Activated T-cell treated with anti-CD3 and anti-CD28 coated beads, Interleukin-2, amount 50 U/mL, for 72 hours (primary cell): Measurements from ENCODE around the gene RELN. TPM values are rescaled to one million over a fixed set of nuclear protein-coding genes. Genes with fewer than 3 reads are reported as not detected.

Experiments
- ATAC-seq, 2 donors: fragments of 150-1000 bp; cut with Tn5 transposase; replicated peaks in 1 of 2; 2 replicates each; pipeline ENCODE4 v1.10.0; 2021; ENCODE audit warnings: moderate library complexity in 2 of 2, mild to moderate bottlenecking in 1 of 2
- DNase-seq, 2 donors: peaks; one replicate each; pipeline ENCODE4 v3.0.0; 2021 to 2022; ENCODE audit warnings: mixed read lengths in 1 of 2
- H3K27ac Mint-ChIP-seq: one replicate; pipeline ENCODE4 v1.8.0; 2022; ENCODE audit warnings: mild to moderate bottlenecking, moderate library complexity, mixed read lengths
- H3K27me3 Mint-ChIP-seq: one replicate; pipeline ENCODE4 v1.8.0; 2022; ENCODE audit warnings: low read depth, mixed read lengths
- H3K36me3 Mint-ChIP-seq, 2 donors: one replicate each; pipeline ENCODE4 v1.8.0; 2022; ENCODE audit warnings: mixed read lengths in 2 of 2, mild to moderate bottlenecking in 1 of 2; ENCODE audit not compliant: insufficient read depth in 2 of 2
- H3K4me1 Mint-ChIP-seq: one replicate; pipeline ENCODE4 v1.8.0; 2022; ENCODE audit warnings: low read depth, mixed read lengths
- H3K4me3 Mint-ChIP-seq, 2 donors: one replicate each; pipeline ENCODE4 v1.8.0; 2022; ENCODE audit warnings: mild to moderate bottlenecking in 2 of 2, mixed read lengths in 2 of 2, moderate library complexity in 2 of 2
- H3K9me3 Mint-ChIP-seq, 2 donors: one replicate each; pipeline ENCODE4 v1.8.0; 2022; ENCODE audit warnings: mixed read lengths in 2 of 2
- total RNA-seq, 2 donors: library from RNA; stranded (reverse); gene quantifications; one replicate each; pipeline ENCODE4 v1.2.3, GENCODE V29; 2022

Gene RELN
- total RNA-seq, 2 donors from 2014 or later = not detected

GRCh38 chr7:103865442-103865841, 124.0 kb downstream of the RELN start:
- Mint-ChIP-seq H3K36me3 (no peaks in the 10 kb centered on the region), H3K9me3 (no peaks in the 10 kb centered on the region), H3K27ac (no peak overlapping the region), H3K27me3 (no peaks in the 10 kb centered on the region), H3K4me3 (no peak overlapping the region), H3K4me1 (no peaks in the 10 kb centered on the region)
- DNase-seq = no peak
- no peak for ATAC-seq

DNA sequence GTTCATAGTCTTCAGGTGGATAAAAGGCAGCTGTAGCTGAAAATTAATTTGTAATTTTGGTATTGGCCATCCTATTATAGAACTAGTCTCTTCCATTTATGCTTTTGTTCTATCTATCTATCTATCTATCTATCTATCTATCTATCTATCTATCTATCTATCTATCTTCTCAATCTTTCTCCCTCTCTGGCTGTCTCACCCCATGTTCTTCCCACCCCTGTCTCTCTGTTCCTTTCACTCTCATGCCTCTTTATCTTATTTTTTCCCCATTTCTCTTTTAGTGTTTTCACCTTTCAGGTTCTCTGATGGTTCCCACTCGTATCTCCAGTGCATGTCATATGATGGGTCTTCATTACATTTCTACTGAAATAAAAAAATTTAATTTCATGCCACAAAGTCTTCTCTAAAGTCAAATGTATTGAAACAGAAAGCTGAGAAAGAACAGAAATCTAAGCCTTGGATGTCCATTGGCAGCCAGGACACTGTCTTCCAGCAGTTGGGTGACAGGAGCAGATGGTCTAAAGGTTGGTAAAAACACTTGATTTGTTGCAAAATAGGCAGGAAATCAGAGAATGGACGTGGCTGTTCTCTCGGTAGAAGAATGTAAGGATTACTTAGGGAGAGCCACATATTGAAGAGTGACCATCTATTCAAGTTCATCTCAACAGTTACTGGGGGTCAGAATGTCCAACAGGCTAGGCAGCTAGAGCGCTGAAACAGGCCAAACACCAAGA, 127.0 kb downstream of the RELN start:
- H3K4me1 Mint-ChIP-seq = no peaks in the 10 kb centered on the region
- no peaks in the 10 kb centered on the region for H3K9me3 Mint-ChIP-seq
- no peaks in the 10 kb centered on the region for H3K36me3 Mint-ChIP-seq
- no peak for ATAC-seq
- H3K4me3 Mint-ChIP-seq = no peak overlapping the region
- no peak for DNase-seq
- no peaks in the 10 kb centered on the region for H3K27me3 Mint-ChIP-seq
- no peak overlapping the region for H3K27ac Mint-ChIP-seq

GRCh38 chr7:103859709-103860108, 129.7 kb downstream of the RELN start:
- Mint-ChIP-seq H3K36me3 (no peaks in the 10 kb centered on the region), H3K27me3 (peaks cover 5% of the 10 kb centered on the region), H3K4me3 (no peak overlapping the region), H3K27ac (no peak overlapping the region), H3K9me3 (no peaks in the 10 kb centered on the region), H3K4me1 (no peaks in the 10 kb centered on the region)
- ATAC-seq (no peak), DNase-seq (no peak)

- Mint-ChIP-seq H3K9me3 (no peaks in the 10 kb centered on the region), H3K4me3 (no peak overlapping the region), H3K27me3 (peaks cover 8% of the 10 kb centered on the region), H3K4me1 (no peaks in the 10 kb centered on the region), H3K27ac (no peak overlapping the region), H3K36me3 (no peaks in the 10 kb centered on the region)
- DNase-seq = no peak
- ATAC-seq = no peak
Observed at GRCh38 chr7:103857435-103857834, 132.0 kb downstream of the RELN start.

DNA sequence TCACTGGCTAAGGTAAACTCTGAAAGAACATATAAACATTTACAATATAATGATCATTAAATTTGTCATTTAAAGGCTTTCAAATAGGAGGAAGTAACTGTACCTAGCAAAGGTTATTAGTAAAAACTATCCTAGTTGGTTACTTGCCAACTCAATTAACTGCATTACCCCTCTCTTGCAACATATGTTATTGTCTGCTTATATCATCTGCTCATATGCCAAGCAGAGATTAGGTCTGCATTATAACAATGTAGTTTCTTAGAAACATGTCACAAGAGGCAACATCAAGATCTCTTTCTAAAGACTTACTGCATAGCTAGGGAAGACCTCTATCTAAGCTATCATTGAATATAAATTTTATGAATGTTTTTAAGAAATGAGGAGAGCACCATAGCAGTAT, 132.5 kb downstream of the RELN start:
- H3K36me3 Mint-ChIP-seq = no peaks in the 10 kb centered on the region
- no peak overlapping the region for H3K27ac Mint-ChIP-seq
- H3K27me3 Mint-ChIP-seq = peaks cover 8% of the 10 kb centered on the region
- ATAC-seq (no peak), DNase-seq (no peak)
- no peaks in the 10 kb centered on the region for H3K9me3 Mint-ChIP-seq
- no peaks in the 10 kb centered on the region for H3K4me1 Mint-ChIP-seq
- H3K4me3 Mint-ChIP-seq = no peak overlapping the region

DNA sequence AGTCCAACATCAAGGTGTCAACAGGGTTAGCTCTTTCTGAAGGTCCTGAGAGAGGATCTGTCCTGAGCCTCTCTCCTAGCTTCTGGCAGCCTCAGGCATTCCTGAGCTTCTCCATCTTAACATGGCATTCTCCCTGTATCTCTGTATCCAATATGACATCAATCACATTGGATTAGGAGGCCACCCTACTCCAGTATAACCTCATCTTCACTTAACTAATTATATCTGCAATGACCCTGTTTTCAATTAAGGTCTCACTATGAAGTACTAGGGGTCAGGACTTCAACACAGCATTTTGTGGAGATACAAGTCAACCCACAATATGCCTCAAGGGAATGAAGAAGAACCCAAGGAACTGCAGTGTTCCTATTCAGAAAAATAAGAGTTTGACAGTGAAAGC, 133.8 kb downstream of the RELN start:
- no peak for DNase-seq
- H3K9me3 Mint-ChIP-seq = peaks cover 0 to 3% of the 10 kb centered on the region in 2 donors
- no peak for ATAC-seq
- no peak overlapping the region for H3K4me3 Mint-ChIP-seq
- H3K27me3 Mint-ChIP-seq = peaks cover 8% of the 10 kb centered on the region
- no peaks in the 10 kb centered on the region for H3K4me1 Mint-ChIP-seq
- no peak overlapping the region for H3K27ac Mint-ChIP-seq
- H3K36me3 Mint-ChIP-seq = no peaks in the 10 kb centered on the region

- Mint-ChIP-seq H3K27ac (no peak overlapping the region), H3K4me3 (no peak overlapping the region), H3K36me3 (peaks cover 0 to 2% of the 10 kb centered on the region in 2 donors), H3K9me3 (peaks cover 2 to 3% of the 10 kb centered on the region in 2 donors), H3K27me3 (peaks cover 8% of the 10 kb centered on the region), H3K4me1 (no peaks in the 10 kb centered on the region)
- DNase-seq (no peak), ATAC-seq (no peak)
Observed at GRCh38 chr7:103854611-103855010, 134.8 kb downstream of the RELN start.

DNA sequence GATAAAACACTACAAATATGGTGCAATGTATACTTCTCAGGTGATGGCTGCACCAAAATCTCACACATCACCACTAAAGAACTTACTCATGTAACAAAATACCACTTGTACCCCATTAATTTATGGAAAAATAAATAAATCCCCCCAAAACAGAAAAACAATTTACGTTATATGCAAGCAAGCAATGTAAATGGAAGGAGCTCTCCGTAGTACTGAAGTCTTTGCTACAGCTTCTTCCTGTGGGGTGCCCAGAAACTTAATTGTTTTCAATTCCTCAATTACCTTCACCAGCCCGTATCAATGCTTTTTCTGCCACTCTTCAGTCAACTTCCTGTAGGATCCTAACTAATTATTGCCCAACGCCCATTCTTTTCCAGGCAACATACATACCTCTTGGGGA, 138.1 kb downstream of the RELN start:
- Mint-ChIP-seq H3K4me3 (no peak overlapping the region), H3K9me3 (peaks cover 5 to 6% of the 10 kb centered on the region in 2 donors), H3K36me3 (peaks cover 0 to 2% of the 10 kb centered on the region in 2 donors), H3K27me3 (peaks cover 8% of the 10 kb centered on the region), H3K4me1 (no peaks in the 10 kb centered on the region), H3K27ac (no peak overlapping the region)
- DNase-seq (no peak), ATAC-seq (no peak)

GRCh38 chr7:103843689-103844480, 145.6 kb downstream of the RELN start:
- Mint-ChIP-seq H3K9me3 (no peaks in the 10 kb centered on the region), H3K36me3 (no peaks in the 10 kb centered on the region), H3K27me3 (no peaks in the 10 kb centered on the region), H3K27ac (no peak overlapping the region), H3K4me3 (no peak overlapping the region), H3K4me1 (no peaks in the 10 kb centered on the region)
- no peak for DNase-seq
- ATAC-seq = no peak

DNA sequence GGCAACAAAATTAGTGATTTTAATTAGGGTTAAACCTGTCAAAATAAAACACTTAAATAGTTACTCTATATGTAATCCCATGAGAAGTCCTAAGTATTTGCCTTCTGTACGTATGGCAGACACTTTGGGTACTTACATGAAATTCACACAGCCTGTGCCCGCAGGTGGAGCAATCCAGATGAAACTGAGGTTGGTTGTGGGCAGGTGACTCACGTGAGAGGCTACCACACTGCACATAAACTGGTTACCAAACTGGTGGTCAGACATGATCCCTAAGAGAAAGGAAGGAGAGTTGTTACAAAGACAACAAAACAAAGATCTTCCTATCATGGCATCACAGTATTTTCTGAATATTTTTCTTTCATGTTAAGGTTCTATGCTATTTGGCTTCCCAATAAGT, 156.1 kb downstream of the RELN start:
- no peak for ATAC-seq
- no peaks in the 10 kb centered on the region for H3K4me1 Mint-ChIP-seq
- peaks cover 2% of the 10 kb centered on the region for H3K27me3 Mint-ChIP-seq
- H3K4me3 Mint-ChIP-seq = no peak overlapping the region
- H3K27ac Mint-ChIP-seq = no peak overlapping the region
- no peaks in the 10 kb centered on the region for H3K36me3 Mint-ChIP-seq
- peaks cover 1 to 3% of the 10 kb centered on the region in 2 donors for H3K9me3 Mint-ChIP-seq
- no peak for DNase-seq

DNA sequence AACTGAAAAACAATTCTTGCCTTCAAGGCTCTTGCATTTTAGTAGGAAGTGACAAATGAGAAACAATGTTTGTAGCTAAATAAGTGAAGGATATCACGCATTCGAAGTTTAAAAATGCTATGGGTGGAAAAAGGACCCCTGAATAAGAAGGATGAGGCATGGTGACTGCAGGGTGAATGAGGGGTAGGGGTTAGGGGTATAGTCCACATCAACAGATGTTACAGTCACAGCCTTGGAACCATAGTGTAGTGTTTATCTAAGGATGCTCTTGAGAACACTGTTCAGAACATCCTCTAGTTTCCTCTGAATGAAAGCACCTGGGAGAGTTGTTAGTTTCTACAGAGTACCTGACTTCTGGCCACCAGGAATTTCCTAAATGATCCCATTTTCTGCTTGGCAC, 157.0 kb downstream of the RELN start:
- no peak for ATAC-seq
- Mint-ChIP-seq H3K9me3 (peaks cover 1 to 3% of the 10 kb centered on the region in 2 donors), H3K36me3 (no peaks in the 10 kb centered on the region), H3K27me3 (peaks cover 7% of the 10 kb centered on the region), H3K4me3 (no peak overlapping the region), H3K27ac (no peak overlapping the region), H3K4me1 (no peaks in the 10 kb centered on the region)
- DNase-seq = no peak

DNA sequence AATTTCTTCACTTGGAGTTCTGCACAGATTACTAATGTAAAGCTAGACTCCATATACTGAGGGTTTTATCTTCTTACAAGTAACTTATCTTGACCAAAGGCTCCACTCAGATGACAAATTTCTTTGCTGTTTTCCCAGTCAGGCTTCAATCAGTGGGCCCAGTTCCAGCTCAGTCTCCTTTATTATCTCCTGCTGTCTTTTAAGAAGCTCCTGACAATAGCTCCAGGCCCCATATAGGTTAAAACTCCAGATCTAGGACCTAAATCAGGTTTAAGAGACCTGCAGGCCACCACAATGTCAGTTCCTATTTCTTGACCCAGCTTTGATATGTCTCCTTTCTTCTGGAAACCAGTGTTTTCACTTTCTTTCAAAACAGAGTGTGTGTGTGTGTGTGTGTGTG, 165.2 kb downstream of the RELN start:
- peaks cover 1 to 4% of the 10 kb centered on the region in 2 donors for H3K9me3 Mint-ChIP-seq
- H3K4me3 Mint-ChIP-seq = no peak overlapping the region
- no peaks in the 10 kb centered on the region for H3K4me1 Mint-ChIP-seq
- H3K27ac Mint-ChIP-seq = no peak overlapping the region
- no peaks in the 10 kb centered on the region for H3K36me3 Mint-ChIP-seq
- DNase-seq = no peak
- peaks cover 7% of the 10 kb centered on the region for H3K27me3 Mint-ChIP-seq
- ATAC-seq = no peak

- H3K4me1 Mint-ChIP-seq = no peaks in the 10 kb centered on the region
- H3K9me3 Mint-ChIP-seq = peaks cover 1 to 4% of the 10 kb centered on the region in 2 donors
- H3K27me3 Mint-ChIP-seq = peaks cover 2% of the 10 kb centered on the region
- H3K36me3 Mint-ChIP-seq = no peaks in the 10 kb centered on the region
- ATAC-seq (no peak), DNase-seq (no peak)
- H3K27ac Mint-ChIP-seq = no peak overlapping the region
- no peak overlapping the region for H3K4me3 Mint-ChIP-seq
Observed at GRCh38 chr7:103823084-103823483, 166.4 kb downstream of the RELN start.
